BJ (cell line): ENCODE results near the gene PIP5KL1. TPM values are rescaled to one million over a fixed set of nuclear protein-coding genes. Genes with fewer than 3 reads are reported as not detected.
A peak's percentile ranks its signal among the peaks of the same experiment; 100 is the strongest.

Source experiments
- CTCF ChIA-PET: fragments of 350-600 bp; formaldehyde crosslinking; extraction: SDS; loops from one replicate; lab custom pipeline; 2021; ENCODE audit warnings: antibody characterized with exemption, inconsistent platforms; lab: Yijun Ruan, JAX
- POLR2A ChIA-PET: fragments of 300-600 bp; sonication (Branson Sonifier 250); formaldehyde crosslinking; extraction: SDS; loops from one replicate; lab custom pipeline; 2021; ENCODE audit warnings: antibody characterized with exemption; lab: Charles Lee
- DNase-seq: peaks from one replicate; pipeline ENCODE4 v3.0.0-alpha.2; 2011; ENCODE audit warnings: low read depth
- H3K27me3 ChIP-seq: 2 replicates; pipeline ENCODE4 v1.6.0; 2011; ENCODE audit warnings: low read length; ENCODE audit not compliant: control insufficient read depth, insufficient read depth
- H3K36me3 ChIP-seq: 2 replicates; pipeline ENCODE4 v1.5.1; 2011; ENCODE audit warnings: low read length; ENCODE audit not compliant: control insufficient read depth, insufficient read depth
- H3K4me3 ChIP-seq: 2 replicates; pipeline ENCODE4 v1.5.1; 2011; ENCODE audit warnings: low read depth, mild to moderate bottlenecking, control low read depth, low read length
- CTCF ChIP-seq: IDR thresholded peaks from 2 replicates; pipeline ENCODE4 v1.5.1; 2011; ENCODE audit warnings: low read depth, mild to moderate bottlenecking, control low read depth, inconsistent platforms, low read length, moderate library complexity; ENCODE audit not compliant: insufficient read depth
- polyA plus RNA-seq: library from polyadenylated mRNA; depleted of rRNA; stranded (reverse); fragments of >200 nt; gene quantifications from 2 replicates; pipeline ENCODE4 v1.2.3, GENCODE V29; 2011

The PIP5KL1 gene
- polyA plus RNA-seq, 1 experiment = 2.3 TPM

- CTCF ChIA-PET = interaction anchor here (0.6 to 7.9 kb wide), 5 partner anchors 36 to 595 kb away, joined by 3 to 64 read pairs (median 4); no protein-coding TSS in a partner anchor
- H3K4me3 ChIP-seq = peak overlapping the region; percentile 68
- no peaks in the 10 kb centered on the region for H3K36me3 ChIP-seq
- TF ChIP-seq CTCF = peak; percentile 28
- no peak for DNase-seq
- POLR2A ChIA-PET = no interaction called here
- no peaks in the 10 kb centered on the region for H3K27me3 ChIP-seq
Measured at GRCh38 chr9:127977884-127978647, 47.5 kb upstream of the PIP5KL1 start.

- no peak for TF ChIP-seq CTCF
- POLR2A ChIA-PET = no interaction called here
- peak overlapping the region; percentile 24 for H3K4me3 ChIP-seq
Measured at GRCh38 chr9:127977009-127977883, 46.7 kb upstream of the PIP5KL1 start.

GRCh38 chr9:127976498-127976897 lies 45.9 kb upstream of the PIP5KL1 start:
- ChIA-PET CTCF (interaction anchor here (7.9 kb wide), 1 partner anchor 35 kb away, joined by 64 read pairs; no protein-coding TSS in a partner anchor), POLR2A (no interaction called here)
- H3K27me3 ChIP-seq = no peaks in the 10 kb centered on the region
- no peak overlapping the region for H3K4me3 ChIP-seq
- H3K36me3 ChIP-seq = no peaks in the 10 kb centered on the region
- no peak for TF ChIP-seq CTCF
- DNase-seq = no peak

More at GRCh38 chr9:127977009-127977883, 46.7 kb upstream of the PIP5KL1 start:
- H3K36me3 ChIP-seq = no peaks in the 10 kb centered on the region
- DNase-seq = no peak
- H3K27me3 ChIP-seq = no peaks in the 10 kb centered on the region
- CTCF ChIA-PET = interaction anchor here (1.3 to 7.9 kb wide), 4 partner anchors 35 to 121 kb away, joined by 3 to 64 read pairs (median 6); no protein-coding TSS in a partner anchor

- ChIA-PET POLR2A (no interaction called here), CTCF (interaction anchor here (7.9 kb wide), 1 partner anchor 34 kb away, joined by 64 read pairs; no protein-coding TSS in a partner anchor)
- no peak for DNase-seq
- Histone ChIP-seq H3K4me3 (no peak overlapping the region), H3K27me3 (no peaks in the 10 kb centered on the region), H3K36me3 (no peaks in the 10 kb centered on the region)
- no peak for TF ChIP-seq CTCF
Measured at GRCh38 chr9:127975376-127976315, 45.1 kb upstream of the PIP5KL1 start.
